ENCODE results near the gene FEZ2.

DNA sequence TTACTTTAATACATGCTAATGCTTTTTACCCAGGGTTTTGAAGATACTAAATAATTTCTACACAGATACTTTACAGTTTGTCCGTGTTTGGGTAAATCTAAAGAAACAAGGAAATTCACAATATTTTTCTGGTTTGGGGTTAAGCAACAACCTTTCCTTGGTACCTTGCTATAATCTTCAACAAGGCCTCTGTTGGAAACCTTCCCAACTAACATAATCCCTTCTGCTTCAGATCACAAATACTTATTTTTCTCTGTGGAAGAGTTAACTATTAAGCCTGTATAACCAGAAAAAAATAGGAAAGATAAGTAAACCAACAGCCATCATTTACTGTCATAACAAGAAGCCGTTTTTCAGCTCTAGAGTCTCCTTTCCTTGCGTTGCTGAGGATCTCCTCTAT is 15.0 kb downstream of the FEZ2 start:
- TF ChIP-seq EP300 (IDR thresholded peaks at IDR 0.05; ENCODE audit: low read depth) = no peak
- TF ChIP-seq, protein P1, sequence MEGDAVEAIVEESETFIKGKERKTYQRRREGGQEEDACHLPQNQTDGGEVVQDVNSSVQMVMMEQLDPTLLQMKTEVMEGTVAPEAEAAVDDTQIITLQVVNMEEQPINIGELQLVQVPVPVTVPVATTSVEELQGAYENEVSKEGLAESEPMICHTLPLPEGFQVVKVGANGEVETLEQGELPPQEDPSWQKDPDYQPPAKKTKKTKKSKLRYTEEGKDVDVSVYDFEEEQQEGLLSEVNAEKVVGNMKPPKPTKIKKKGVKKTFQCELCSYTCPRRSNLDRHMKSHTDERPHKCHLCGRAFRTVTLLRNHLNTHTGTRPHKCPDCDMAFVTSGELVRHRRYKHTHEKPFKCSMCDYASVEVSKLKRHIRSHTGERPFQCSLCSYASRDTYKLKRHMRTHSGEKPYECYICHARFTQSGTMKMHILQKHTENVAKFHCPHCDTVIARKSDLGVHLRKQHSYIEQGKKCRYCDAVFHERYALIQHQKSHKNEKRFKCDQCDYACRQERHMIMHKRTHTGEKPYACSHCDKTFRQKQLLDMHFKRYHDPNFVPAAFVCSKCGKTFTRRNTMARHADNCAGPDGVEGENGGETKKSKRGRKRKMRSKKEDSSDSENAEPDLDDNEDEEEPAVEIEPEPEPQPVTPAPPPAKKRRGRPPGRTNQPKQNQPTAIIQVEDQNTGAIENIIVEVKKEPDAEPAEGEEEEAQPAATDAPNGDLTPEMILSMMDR (IDR thresholded peaks at IDR 0.05) = no peak
- no peak for TF ChIP-seq POLR2A (IDR thresholded peaks at IDR 0.05)

Measured in transverse colon (tissue), 3 donors.